CD8-positive, alpha-beta memory T cell (primary cell): ENCODE measurements around the gene SEC24C. TPM values are rescaled to one million over a fixed set of nuclear protein-coding genes. Genes with fewer than 3 reads are reported as not detected.
A peak's percentile ranks its signal among the peaks of the same experiment; 100 is the strongest.

ENCODE experiments used
- CTCF ChIA-PET: fragments of 350-600 bp; sonication (Branson Sonifier 250); formaldehyde crosslinking; loops from one replicate; lab custom pipeline; 2021; ENCODE audit warnings: antibody characterized with exemption; lab: Charles Lee
- POLR2A ChIA-PET: fragments of 350-600 bp; sonication (Branson Sonifier 250); formaldehyde crosslinking; loops from one replicate; lab custom pipeline; 2021; ENCODE audit warnings: antibody characterized with exemption; lab: Charles Lee
- DNase-seq, 5 donors: peaks; one replicate each; pipeline versions ENCODE4 v3.0.0 to v3.0.0-alpha.2; 2020 to 2022; ENCODE audit warnings: mixed read lengths in 1 of 5
- H3K27ac ChIP-seq: one replicate; pipeline ENCODE4 v1.7.0; 2013; ENCODE audit warnings: low read depth, mild to moderate bottlenecking, low read length, moderate library complexity
- H3K27me3 ChIP-seq: 2 replicates; pipeline ENCODE4 v1.7.0; 2013; ENCODE audit warnings: low read length, mild to moderate bottlenecking; ENCODE audit not compliant: insufficient read depth, poor library complexity, severe bottlenecking
- H3K36me3 ChIP-seq: 2 replicates; pipeline ENCODE4 v1.7.0; 2013; ENCODE audit warnings: mild to moderate bottlenecking, low read length, moderate library complexity; ENCODE audit not compliant: insufficient read depth
- H3K4me1 ChIP-seq: 2 replicates; pipeline ENCODE4 v1.7.0; 2013; ENCODE audit warnings: mild to moderate bottlenecking, low read length, moderate library complexity; ENCODE audit not compliant: insufficient read depth
- H3K4me3 ChIP-seq: 2 replicates; pipeline ENCODE4 v1.7.0; 2013; ENCODE audit warnings: mild to moderate bottlenecking, low read length
- H3K9me3 ChIP-seq: 2 replicates; pipeline ENCODE4 v1.7.0; 2013; ENCODE audit warnings: mild to moderate bottlenecking, low read length
- H3K27ac Mint-ChIP-seq, 8 donors: one replicate each; pipeline ENCODE4 v1.8.0; 2020 to 2021; ENCODE audit warnings: mixed read lengths in 8 of 8, mild to moderate bottlenecking in 6 of 8, inconsistent platforms in 3 of 8, moderate library complexity in 3 of 8
- H3K27me3 Mint-ChIP-seq, 2 donors: one replicate each; pipeline ENCODE4 v1.8.0; 2020 to 2021; ENCODE audit warnings: mixed read lengths in 2 of 2, mild to moderate bottlenecking in 1 of 2, moderate library complexity in 1 of 2
- H3K36me3 Mint-ChIP-seq, 3 donors: one replicate each; pipeline ENCODE4 v1.8.0; 2020 to 2021; ENCODE audit warnings: mixed read lengths in 3 of 3, inconsistent platforms in 1 of 3, mild to moderate bottlenecking in 1 of 3
- H3K4me1 Mint-ChIP-seq, 3 donors: one replicate each; pipeline ENCODE4 v1.8.0; 2020 to 2021; ENCODE audit warnings: mixed read lengths in 3 of 3, inconsistent platforms in 1 of 3, mild to moderate bottlenecking in 1 of 3
- H3K4me3 Mint-ChIP-seq, 7 donors: one replicate each; pipeline ENCODE4 v1.8.0; 2020 to 2021; ENCODE audit warnings: mixed read lengths in 7 of 7, mild to moderate bottlenecking in 6 of 7, moderate library complexity in 4 of 7, inconsistent platforms in 2 of 7
- H3K9me3 Mint-ChIP-seq, 5 donors: one replicate each; pipeline ENCODE4 v1.8.0; 2020 to 2022; ENCODE audit warnings: mixed read lengths in 5 of 5, mild to moderate bottlenecking in 3 of 5, moderate library complexity in 2 of 5, inconsistent platforms in 1 of 5
- polyA plus RNA-seq: library from polyadenylated mRNA; unstranded; fragments of 300-500 nt; fragmentation: Illumina TruSeq; gene quantifications from one replicate; pipeline ENCODE4 v1.2.3, GENCODE V29; 2021
- total RNA-seq, 2 experiments: library from RNA; stranded (reverse); gene quantifications; one replicate each; pipeline ENCODE4 v1.2.3, GENCODE V29; 2021

The SEC24C gene
- total and polyA plus RNA-seq, 3 experiments from 2014 or later, result 70.3 to 95.9 (median 93.1) TPM

GRCh38 chr10:73797324-73798025 is 53.3 kb downstream of the SEC24C start:
- Histone ChIP-seq H3K4me3 (no peak overlapping the region), H3K27me3 (no peaks in the 10 kb centered on the region), H3K4me1 (no peaks in the 10 kb centered on the region), H3K36me3 (peaks cover 52% of the 10 kb centered on the region), H3K9me3 (no peaks in the 10 kb centered on the region), H3K27ac (no peak overlapping the region)
- ChIA-PET POLR2A (no interaction called here), CTCF (no interaction called here)
- Mint-ChIP-seq H3K27me3 (peaks cover 0 to 4% of the 10 kb centered on the region in 2 donors), H3K4me1 (peaks cover 0 to 5% (median 0%) of the 10 kb centered on the region in 3 donors), H3K9me3 (no peaks in the 10 kb centered on the region), H3K4me3 (no peak overlapping the region), H3K36me3 (peaks cover 9 to 93% (median 19%) of the 10 kb centered on the region in 3 donors), H3K27ac (peak overlapping the region in 2 of 8 donors; percentile 58 to 63)
- DNase-seq, result no peak

- peaks cover 0 to 3% (median 0%) of the 10 kb centered on the region in 3 donors for H3K4me1 Mint-ChIP-seq
- POLR2A ChIA-PET, result no interaction called here
- H3K36me3 Mint-ChIP-seq, result peaks cover 7 to 93% (median 21%) of the 10 kb centered on the region in 3 donors
- CTCF ChIA-PET, result no interaction called here
- Histone ChIP-seq H3K36me3 (peaks cover 54% of the 10 kb centered on the region), H3K4me3 (no peak overlapping the region), H3K9me3 (no peaks in the 10 kb centered on the region), H3K4me1 (no peaks in the 10 kb centered on the region), H3K27me3 (no peaks in the 10 kb centered on the region), H3K27ac (no peak overlapping the region)
- peak overlapping the region in 4 of 8 donors; percentile 12 to 81 (median 50) for H3K27ac Mint-ChIP-seq
- no peaks in the 10 kb centered on the region for H3K9me3 Mint-ChIP-seq
- no peak overlapping the region for H3K4me3 Mint-ChIP-seq
- peaks cover 0 to 3% of the 10 kb centered on the region in 2 donors for H3K27me3 Mint-ChIP-seq
- no peak for DNase-seq
These were observed 53.9 kb downstream of the SEC24C start for GRCh38 chr10:73798087-73798486.

GRCh38 chr10:73798927-73799560 is 54.9 kb downstream of the SEC24C start:
- Mint-ChIP-seq H3K9me3 (no peaks in the 10 kb centered on the region), H3K4me3 (no peak overlapping the region), H3K27me3 (peaks cover 0 to 2% of the 10 kb centered on the region in 2 donors), H3K27ac (peak overlapping the region in 3 of 8 donors; percentile 35 to 79 (median 57)), H3K36me3 (peaks cover 0 to 93% (median 24%) of the 10 kb centered on the region in 3 donors), H3K4me1 (peaks cover 0 to 4% (median 1%) of the 10 kb centered on the region in 3 donors)
- POLR2A ChIA-PET, result interaction anchor here (1.3 kb wide), 1 partner anchor 11 kb away, joined by 4 read pairs; no protein-coding TSS in a partner anchor
- no peak for DNase-seq
- CTCF ChIA-PET, result interaction anchor here (0.9 to 1.0 kb wide), 2 partner anchors 10 to 142 kb away, joined by 3 read pairs; no protein-coding TSS in a partner anchor
- H3K4me3 ChIP-seq, result no peak overlapping the region
- H3K27ac ChIP-seq, result no peak overlapping the region
- no peaks in the 10 kb centered on the region for H3K9me3 ChIP-seq
- no peaks in the 10 kb centered on the region for H3K27me3 ChIP-seq
- peaks cover 54% of the 10 kb centered on the region for H3K36me3 ChIP-seq
- H3K4me1 ChIP-seq, result no peaks in the 10 kb centered on the region

- no peaks in the 10 kb centered on the region for H3K9me3 Mint-ChIP-seq
- H3K4me1 Mint-ChIP-seq, result peaks cover 0 to 4% (median 1%) of the 10 kb centered on the region in 3 donors
- ChIA-PET POLR2A (interaction anchor here (1.3 kb wide), 1 partner anchor 11 kb away, joined by 4 read pairs; no protein-coding TSS in a partner anchor), CTCF (no interaction called here)
- Histone ChIP-seq H3K9me3 (no peaks in the 10 kb centered on the region), H3K4me1 (no peaks in the 10 kb centered on the region), H3K4me3 (no peak overlapping the region), H3K27ac (no peak overlapping the region), H3K36me3 (peaks cover 48% of the 10 kb centered on the region), H3K27me3 (no peaks in the 10 kb centered on the region)
- peaks cover 0 to 90% (median 23%) of the 10 kb centered on the region in 3 donors for H3K36me3 Mint-ChIP-seq
- DNase-seq, result no peak
- H3K27me3 Mint-ChIP-seq, result peaks cover 0 to 2% of the 10 kb centered on the region in 2 donors
- no peak overlapping the region for H3K4me3 Mint-ChIP-seq
- H3K27ac Mint-ChIP-seq, result peak overlapping the region in 2 of 8 donors; percentile 81 to 88
These were observed 55.9 kb downstream of the SEC24C start for GRCh38 chr10:73799899-73800559.

- Histone ChIP-seq H3K27me3 (no peaks in the 10 kb centered on the region), H3K9me3 (no peaks in the 10 kb centered on the region), H3K27ac (no peak overlapping the region), H3K36me3 (peaks cover 47% of the 10 kb centered on the region), H3K4me3 (no peak overlapping the region), H3K4me1 (no peaks in the 10 kb centered on the region)
- Mint-ChIP-seq H3K9me3 (no peaks in the 10 kb centered on the region), H3K27me3 (peaks cover 0 to 2% of the 10 kb centered on the region in 2 donors), H3K4me1 (peaks cover 2 to 9% (median 4%) of the 10 kb centered on the region in 3 donors), H3K27ac (peak overlapping the region in 1 of 8 donors; percentile 7), H3K36me3 (peaks cover 0 to 88% (median 24%) of the 10 kb centered on the region in 3 donors), H3K4me3 (no peak overlapping the region)
- no peak for DNase-seq
- POLR2A ChIA-PET, result no interaction called here
- CTCF ChIA-PET, result no interaction called here
These were observed 56.5 kb downstream of the SEC24C start for GRCh38 chr10:73800560-73801252.

GRCh38 chr10:73801253-73801590 is 57.0 kb downstream of the SEC24C start:
- Histone ChIP-seq H3K9me3 (no peaks in the 10 kb centered on the region), H3K36me3 (peaks cover 51% of the 10 kb centered on the region), H3K27me3 (no peaks in the 10 kb centered on the region), H3K4me3 (no peak overlapping the region), H3K27ac (no peak overlapping the region), H3K4me1 (peaks cover 4% of the 10 kb centered on the region)
- Mint-ChIP-seq H3K27ac (peak overlapping the region in 1 of 8 donors; percentile 30), H3K36me3 (peaks cover 0 to 88% (median 27%) of the 10 kb centered on the region in 3 donors), H3K9me3 (peaks cover 0 to 2% (median 0%) of the 10 kb centered on the region in 5 donors), H3K4me3 (no peak overlapping the region), H3K27me3 (peaks cover 0 to 2% of the 10 kb centered on the region in 2 donors), H3K4me1 (peaks cover 7 to 14% (median 9%) of the 10 kb centered on the region in 3 donors)
- CTCF ChIA-PET, result no interaction called here
- POLR2A ChIA-PET, result no interaction called here
- DNase-seq, result no peak

GRCh38 chr10:73802276-73802991 is 58.3 kb downstream of the SEC24C start:
- no peak overlapping the region for H3K27ac ChIP-seq
- peaks cover 16% of the 10 kb centered on the region for H3K4me1 ChIP-seq
- Mint-ChIP-seq H3K9me3 (peaks cover 0 to 2% (median 0%) of the 10 kb centered on the region in 5 donors), H3K27me3 (peaks cover 0 to 2% of the 10 kb centered on the region in 2 donors), H3K36me3 (peaks cover 6 to 89% (median 31%) of the 10 kb centered on the region in 3 donors), H3K27ac (peak overlapping the region in 4 of 8 donors; percentile 43 to 93 (median 68)), H3K4me3 (no peak overlapping the region), H3K4me1 (peaks cover 19 to 26% (median 21%) of the 10 kb centered on the region in 3 donors)
- no peaks in the 10 kb centered on the region for H3K27me3 ChIP-seq
- ChIA-PET CTCF (no interaction called here), POLR2A (no interaction called here)
- H3K9me3 ChIP-seq, result no peaks in the 10 kb centered on the region
- peaks cover 52% of the 10 kb centered on the region for H3K36me3 ChIP-seq
- no peak overlapping the region for H3K4me3 ChIP-seq
- no peak for DNase-seq
